Stomach (tissue), 9 donors: ENCODE measurements around the gene PLEKHG5. TPM values are rescaled to one million over a fixed set of nuclear protein-coding genes. Genes with fewer than 3 reads are reported as not detected.

Experiments used
- DNase-seq, 2 donors: peaks; one replicate each; pipeline versions ENCODE4 v3.0.0 to v3.0.0-alpha.2; 2013 to 2019
- H3K27ac ChIP-seq, 5 donors: fragments of 200-600 bp in 4 of 5; sonication (generic) in 4 of 5; one replicate each; pipeline ENCODE4 v1.5.1; 2013 to 2019; ENCODE audit warnings: mild to moderate bottlenecking in 1 of 5, moderate library complexity in 1 of 5
- H3K27me3 ChIP-seq, 3 donors: fragments of 200-600 bp; sonication (generic); one replicate each; pipeline ENCODE4 v1.5.1; 2017 to 2019; ENCODE audit warnings: mixed run types in 1 of 3
- H3K36me3 ChIP-seq, 4 donors: fragments of 200-600 bp; sonication (generic); 1 replicate in 3 of 4; 2 replicates in 1 of 4; pipeline ENCODE4 v1.5.1; 2016 to 2019
- H3K4me1 ChIP-seq, 4 donors: fragments of 200-600 bp; sonication (generic); one replicate each; pipeline ENCODE4 v1.5.1; 2016 to 2019
- H3K4me3 ChIP-seq, 4 donors: fragments of 200-600 bp; sonication (generic) in 3 of 4; one replicate each; pipeline ENCODE4 v1.5.1; 2016 to 2019; ENCODE audit warnings: mild to moderate bottlenecking in 1 of 4
- H3K9me3 ChIP-seq, 4 donors: fragments of 200-600 bp; sonication (generic); one replicate each; pipeline ENCODE4 v1.5.1; 2016 to 2019
- EP300 ChIP-seq: sonication (generic); formaldehyde crosslinking; IDR thresholded peaks from one replicate; pipeline ENCODE4 v1.6.1; 2017; ENCODE audit warnings: antibody characterized with exemption
- POLR2A ChIP-seq, 4 donors: fragments of 450-650 bp; IDR thresholded peaks; one replicate each; pipeline ENCODE4 v1.6.1; 2016; ENCODE audit warnings: antibody characterized with exemption in 4 of 4, control low read depth in 2 of 4, mild to moderate bottlenecking in 1 of 4, moderate library complexity in 1 of 4
- POLR2AphosphoS5 ChIP-seq, 3 donors: sonication (generic); formaldehyde crosslinking; IDR thresholded peaks; one replicate each; pipeline ENCODE4 v1.6.1; 2016; ENCODE audit warnings: antibody characterized with exemption in 3 of 3
- WGBS, 5 donors: extraction: QIAGEN DNeasy Blood & Tissue Kit in 3 of 5; methylation state at CpG; one replicate each; pipeline versions ENCODE4 v1.1.5 to v1.1.7; 2013 to 2018; 5-methylcytosine and 5-hydroxymethylcytosine counted together
- intact Hi-C: fragments of 100-400 bp; cut with DNase I; formaldehyde crosslinking; loops from one replicate; pipeline ENCODE4 v1.15.1; 2023; ENCODE audit warnings: low total_unique reads
- polyA plus RNA-seq, 3 donors: library from polyadenylated mRNA; stranded (reverse); fragments of 200-250 nt; gene quantifications; one replicate each; pipeline ENCODE4 v1.2.3, GENCODE V29; 2013
- total RNA-seq, 5 donors: library from RNA; depleted of rRNA; stranded (reverse); fragments of >200 nt; gene quantifications; one replicate each; pipeline versions ENCODE4 v1.1.0 to v1.2.3, GENCODE V29; 2014 to 2016
- TF ChIP-seq, protein P1 (sequence below), 7 experiments: fragments of 450-650 bp in 4 of 7; fragments of 200-600 bp in 3 of 7; sonication (generic) in 3 of 7; IDR thresholded peaks; one replicate each; pipeline ENCODE4 v1.5.1; 2016 to 2019; ENCODE audit warnings: antibody characterized with exemption in 7 of 7, control low read depth in 2 of 7, mild to moderate bottlenecking in 1 of 7
- donor health status: healthy with polysubstance abuse.
- donor health status: Bipolar disorder and iron deficiency.
- donor health status: healthy.

The PLEKHG5 gene
- total and polyA plus RNA-seq, 8 donors = 1.4 to 58.8 (median 7.4) TPM

DNA sequence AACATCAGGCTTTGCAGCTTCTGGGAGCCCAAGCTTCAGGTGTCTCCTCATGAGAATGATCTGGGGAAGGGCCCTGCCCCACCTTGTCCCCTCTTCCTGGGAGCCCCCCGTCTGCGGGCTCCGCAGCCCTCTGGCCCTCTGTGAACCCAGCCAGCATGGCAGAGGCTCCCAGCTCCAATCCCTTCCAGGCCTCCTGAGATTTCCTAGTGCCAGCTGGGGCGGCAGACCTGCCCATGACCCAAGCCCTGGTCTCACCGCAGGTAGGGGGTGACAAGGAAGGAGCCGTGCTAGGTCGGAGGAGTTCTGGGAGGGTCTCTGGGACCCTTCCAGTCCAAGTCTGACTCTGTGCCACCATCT lies 7.7 kb downstream of the PLEKHG5 start:
- Histone ChIP-seq H3K27me3 (peaks cover 0 to 41% (median 28%) of the 10 kb centered on the region in 3 donors), H3K9me3 (no peaks in the 10 kb centered on the region), H3K27ac (no peak overlapping the region), H3K4me1 (peaks cover 17 to 42% (median 25%) of the 10 kb centered on the region in 4 donors), H3K36me3 (no peaks in the 10 kb centered on the region), H3K4me3 (no peak overlapping the region)
- 90 to 95% (median 92%) methylated on average over 7 of the region's 7 CpGs for WGBS, 5 donors
- intact Hi-C loops = no loop called here
- no peak for DNase-seq
- TF ChIP-seq POLR2A (IDR thresholded peaks at IDR 0.05) (no peak), EP300 (no peak), POLR2AphosphoS5 (IDR thresholded peaks at IDR 0.05) (no peak)
- TF ChIP-seq, protein P1, sequence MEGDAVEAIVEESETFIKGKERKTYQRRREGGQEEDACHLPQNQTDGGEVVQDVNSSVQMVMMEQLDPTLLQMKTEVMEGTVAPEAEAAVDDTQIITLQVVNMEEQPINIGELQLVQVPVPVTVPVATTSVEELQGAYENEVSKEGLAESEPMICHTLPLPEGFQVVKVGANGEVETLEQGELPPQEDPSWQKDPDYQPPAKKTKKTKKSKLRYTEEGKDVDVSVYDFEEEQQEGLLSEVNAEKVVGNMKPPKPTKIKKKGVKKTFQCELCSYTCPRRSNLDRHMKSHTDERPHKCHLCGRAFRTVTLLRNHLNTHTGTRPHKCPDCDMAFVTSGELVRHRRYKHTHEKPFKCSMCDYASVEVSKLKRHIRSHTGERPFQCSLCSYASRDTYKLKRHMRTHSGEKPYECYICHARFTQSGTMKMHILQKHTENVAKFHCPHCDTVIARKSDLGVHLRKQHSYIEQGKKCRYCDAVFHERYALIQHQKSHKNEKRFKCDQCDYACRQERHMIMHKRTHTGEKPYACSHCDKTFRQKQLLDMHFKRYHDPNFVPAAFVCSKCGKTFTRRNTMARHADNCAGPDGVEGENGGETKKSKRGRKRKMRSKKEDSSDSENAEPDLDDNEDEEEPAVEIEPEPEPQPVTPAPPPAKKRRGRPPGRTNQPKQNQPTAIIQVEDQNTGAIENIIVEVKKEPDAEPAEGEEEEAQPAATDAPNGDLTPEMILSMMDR (IDR thresholded peaks at IDR 0.05) = no peak

DNA sequence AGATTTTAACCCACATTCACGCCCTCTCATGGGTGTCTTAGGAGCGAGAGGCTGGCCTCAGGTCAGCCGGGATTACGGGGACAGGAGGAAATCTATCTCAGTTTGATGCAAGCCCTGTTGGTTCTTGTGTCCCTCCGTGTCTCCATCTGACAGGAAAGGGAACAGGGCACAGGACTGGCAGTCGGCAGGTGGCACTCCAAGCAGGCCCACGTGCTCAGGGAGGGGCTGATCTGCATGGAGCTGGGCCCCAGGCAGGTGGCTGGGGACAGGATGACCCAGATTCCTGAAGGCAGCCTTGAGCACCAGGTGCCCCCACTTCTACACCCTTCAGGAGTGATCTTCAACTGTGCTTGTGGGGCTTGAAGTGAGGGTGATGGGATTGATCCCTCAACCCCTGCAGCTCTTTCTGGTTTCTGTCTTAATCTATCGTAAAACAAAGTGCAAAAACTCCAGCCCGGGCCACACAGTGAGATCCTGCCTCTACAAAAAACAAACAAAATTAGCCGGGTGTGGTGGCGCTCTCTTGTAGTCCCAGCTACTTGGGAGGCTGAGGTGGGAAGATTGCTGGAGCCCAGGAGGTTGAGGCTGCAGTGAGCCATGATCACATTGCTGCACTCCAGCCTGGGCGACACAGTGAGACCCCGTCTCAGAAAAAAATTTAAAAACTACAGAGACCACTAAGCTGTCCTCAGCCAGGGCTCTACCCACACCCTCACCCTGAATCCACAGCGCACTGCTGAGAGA lies 8.3 kb downstream of the PLEKHG5 start:
- H3K27ac ChIP-seq = no peak overlapping the region
- no peak overlapping the region for H3K4me3 ChIP-seq
- TF ChIP-seq, protein P1 (IDR thresholded peaks at IDR 0.05) = peak in 1 of 7 experiments; percentile 13
- TF ChIP-seq POLR2AphosphoS5 (IDR thresholded peaks at IDR 0.05) = no peak
- no peaks in the 10 kb centered on the region for H3K9me3 ChIP-seq
- peak in 1 of 2 donors; percentile 73 for DNase-seq
- peaks cover 0 to 37% (median 28%) of the 10 kb centered on the region in 3 donors for H3K27me3 ChIP-seq
- no peaks in the 10 kb centered on the region for H3K36me3 ChIP-seq
- 58 to 80% (median 67%) methylated on average over 11 to 14 of the region's 14 CpGs for WGBS, 5 donors
- intact Hi-C loops = no loop called here
- peaks cover 17 to 37% (median 25%) of the 10 kb centered on the region in 4 donors for H3K4me1 ChIP-seq

DNA sequence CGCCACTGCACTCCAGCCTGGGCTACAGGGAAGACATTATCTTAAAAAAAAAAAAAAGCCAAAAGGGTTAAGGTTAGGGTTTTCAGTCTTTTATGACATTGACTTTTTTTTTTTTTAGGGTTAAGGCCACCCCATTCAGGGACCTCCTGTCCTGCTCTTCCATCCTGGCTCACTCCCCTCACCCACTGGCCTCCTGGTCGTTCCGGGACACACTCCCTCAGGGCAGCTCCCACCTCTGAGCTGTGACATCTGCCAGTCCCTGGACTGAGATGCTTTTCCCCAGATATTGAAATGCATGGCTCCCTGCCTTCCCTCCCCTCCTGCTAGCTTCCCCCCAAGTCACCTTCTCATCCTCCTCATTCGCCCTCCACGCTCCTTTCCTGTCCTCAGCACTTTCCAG lies 9.6 kb downstream of the PLEKHG5 start:
- TF ChIP-seq, protein P1 (IDR thresholded peaks at IDR 0.05) = no peak
- TF ChIP-seq POLR2A (IDR thresholded peaks at IDR 0.05) (no peak), POLR2AphosphoS5 (IDR thresholded peaks at IDR 0.05) (no peak)
- Histone ChIP-seq H3K4me3 (no peak overlapping the region), H3K9me3 (no peaks in the 10 kb centered on the region), H3K36me3 (no peaks in the 10 kb centered on the region), H3K4me1 (peaks cover 17 to 35% (median 25%) of the 10 kb centered on the region in 4 donors), H3K27me3 (peaks cover 0 to 33% (median 28%) of the 10 kb centered on the region in 3 donors), H3K27ac (no peak overlapping the region)
- intact Hi-C loops = no loop called here
- WGBS, 5 donors = 86 to 95% (median 90%) methylated on average over 4 to 5 of the region's 5 CpGs
- no peak for DNase-seq

DNA sequence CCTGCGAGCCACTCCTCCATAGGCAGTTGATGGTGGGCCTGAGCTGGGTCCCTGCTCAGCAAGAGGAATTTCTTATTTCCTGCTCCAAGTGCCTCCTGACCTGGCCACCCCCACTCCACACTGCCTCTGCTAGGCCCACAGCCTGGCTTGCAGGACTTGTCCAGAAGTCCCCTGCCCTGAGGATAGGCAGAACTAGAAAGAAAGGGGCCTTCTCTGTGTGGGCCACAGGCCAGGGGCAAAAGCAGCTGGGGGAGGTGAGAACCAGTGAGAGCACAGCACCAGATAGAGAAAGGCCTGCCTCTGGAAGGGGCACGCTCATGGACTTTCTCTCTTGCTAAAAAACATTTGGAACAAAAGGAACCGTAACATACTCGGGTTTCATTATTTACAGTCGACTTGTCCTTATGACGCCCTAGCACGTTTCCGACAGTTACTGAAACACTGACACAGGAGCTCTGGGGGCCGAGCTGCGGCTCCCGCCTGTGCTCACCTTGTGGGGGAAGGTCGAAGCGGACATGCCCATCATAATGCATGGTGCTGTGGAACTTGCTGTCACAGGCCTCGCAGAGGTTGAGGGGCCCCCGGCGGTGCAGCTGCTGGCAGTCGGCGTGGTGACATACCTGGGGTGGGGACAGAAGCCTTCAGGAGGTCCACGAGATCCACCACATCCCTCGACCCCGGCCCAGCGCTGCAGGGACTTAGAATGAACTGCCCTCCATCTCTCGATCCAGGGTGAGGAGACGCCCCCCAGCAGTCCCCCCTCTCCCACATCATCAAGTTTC lies 14.2 kb downstream of the PLEKHG5 start:
- Histone ChIP-seq H3K36me3 (peaks cover 0 to 20% (median 8%) of the 10 kb centered on the region in 4 donors), H3K9me3 (no peaks in the 10 kb centered on the region), H3K4me1 (peaks cover 0 to 14% (median 10%) of the 10 kb centered on the region in 4 donors), H3K27ac (no peak overlapping the region), H3K4me3 (no peak overlapping the region), H3K27me3 (no peaks in the 10 kb centered on the region)
- no peak for DNase-seq
- 74 to 84% (median 81%) methylated on average over 24 of the region's 24 CpGs for WGBS, 5 donors
- intact Hi-C loops = no loop called here
- TF ChIP-seq POLR2AphosphoS5 (IDR thresholded peaks at IDR 0.05) (no peak), EP300 (no peak), POLR2A (IDR thresholded peaks at IDR 0.05) (no peak)
- TF ChIP-seq, protein P1 (IDR thresholded peaks at IDR 0.05) = no peak
